GM12878 (cell line): ENCODE results near the gene TAX1BP3. TPM values are rescaled to one million over a fixed set of nuclear protein-coding genes. Genes with fewer than 3 reads are reported as not detected.

ENCODE experiments used
- ATAC-seq: fragments of 200-7000 bp; cut with Tn5 transposase; 3 replicates; pipeline ENCODE4 v1.9.1; 2020; ENCODE audit warnings: mild to moderate bottlenecking, moderate library complexity
- BruUV-seq: library from RNA; stranded (reverse); fragments of 400-500 nt; replicated peaks from 2 replicates; lab custom pipeline; 2021; lab: Mats Ljungman, UMichigan
- CTCF ChIA-PET: fragments of 300-600 bp; sonication (Branson Sonifier 250); formaldehyde crosslinking; extraction: SDS; loops from one replicate; lab custom pipeline; 2021; ENCODE audit warnings: inconsistent platforms; lab: Yijun Ruan, JAX
- POLR2A ChIA-PET: fragments of 350-600 bp; formaldehyde crosslinking; extraction: SDS; loops from one replicate; lab custom pipeline; 2021; ENCODE audit warnings: inconsistent platforms; lab: Charles Lee
- RAD21 ChIA-PET: fragments of 300-600 bp; sonication (Branson Sonifier 250); formaldehyde crosslinking; loops from one replicate; lab custom pipeline; 2023; ENCODE audit warnings: antibody characterized with exemption; ENCODE audit not compliant: unreplicated experiment; lab: Charles Lee
- SMC1A ChIA-PET: fragments of 300-600 bp; sonication (Branson Sonifier 250); formaldehyde crosslinking; loops from one replicate; lab custom pipeline; 2023; ENCODE audit not compliant: unreplicated experiment, uncharacterized antibody; lab: Charles Lee
- DNase-seq: peaks from one replicate; pipeline ENCODE4 v3.0.0-alpha.2; 2011; ENCODE audit warnings: low read depth, low spot score
- FAIRE-seq: peaks from 3 replicates; lab custom pipeline; 2011; peaks lifted over from hg19 to GRCh38; lab: Jason Lieb, UNC
- H2AFZ ChIP-seq: 2 replicates; pipeline ENCODE4 v1.6.0; 2011; ENCODE audit warnings: low read depth, low read length, control low read depth; ENCODE audit not compliant: control insufficient read depth
- H3K27ac ChIP-seq: 2 replicates; pipeline ENCODE4 v1.5.1; 2011; ENCODE audit warnings: control low read depth; ENCODE audit not compliant: control insufficient read depth, insufficient read depth
- H3K27me3 ChIP-seq, 2 experiments: replicated peaks in 1 of 2; 2 replicates each; pipeline versions ENCODE4 v1.6.0 to v1.6.1; 2011; ENCODE audit warnings: low read length in 1 of 2; ENCODE audit not compliant: control insufficient read depth in 2 of 2, insufficient read depth in 2 of 2
- H3K36me3 ChIP-seq, 2 experiments: 2 replicates each; pipeline ENCODE4 v1.5.1; 2011; ENCODE audit warnings: low read length in 1 of 2; ENCODE audit not compliant: control insufficient read depth in 2 of 2, insufficient read depth in 2 of 2
- H3K4me1 ChIP-seq: 2 replicates; pipeline ENCODE4 v1.6.1; 2011; ENCODE audit warnings: mild to moderate bottlenecking, low read length, moderate library complexity, mixed read lengths; ENCODE audit not compliant: control insufficient read depth, insufficient read depth
- H3K4me2 ChIP-seq: 2 replicates; pipeline ENCODE4 v1.6.0; 2011; ENCODE audit warnings: control low read depth; ENCODE audit not compliant: control insufficient read depth, insufficient read depth
- H3K4me3 ChIP-seq: fragments of 200-600 bp; sonication (generic); 2 replicates; pipeline ENCODE4 v1.5.1; 2016
- H3K79me2 ChIP-seq: 2 replicates; pipeline ENCODE4 v1.6.0; 2011; ENCODE audit warnings: low read length; ENCODE audit not compliant: control insufficient read depth, insufficient read depth
- H3K9ac ChIP-seq: 2 replicates; pipeline ENCODE4 v1.8.0; 2011; ENCODE audit warnings: low read length, control low read depth, mixed read lengths; ENCODE audit not compliant: control insufficient read depth, insufficient read depth
- H3K9me3 ChIP-seq: replicated peaks from 3 replicates; pipeline ENCODE4 v1.5.1; 2011; ENCODE audit warnings: mild to moderate bottlenecking, low read length; ENCODE audit not compliant: control insufficient read depth, insufficient read depth
- H4K20me1 ChIP-seq: 2 replicates; pipeline ENCODE4 v1.6.0; 2011; ENCODE audit not compliant: control insufficient read depth, insufficient read depth
- CREB1 ChIP-seq: IDR thresholded peaks from 2 replicates; pipeline ENCODE4 v1.6.1; 2012; ENCODE audit warnings: low read depth, mild to moderate bottlenecking, inconsistent platforms
- HDAC6 ChIP-seq: fragments of 200-600 bp; sonication (generic); IDR thresholded peaks from one replicate; pipeline ENCODE4 v1.8.0; 2017; ENCODE audit warnings: antibody characterized with exemption; ENCODE audit not compliant: unreplicated experiment
- HSF1 ChIP-seq: fragments of 150-350 bp; IDR thresholded peaks from 2 replicates; pipeline ENCODE4 v1.6.1; 2014; ENCODE audit warnings: mild to moderate bottlenecking, low read depth, low read length
- KLF5 ChIP-seq: fragments of 450-650 bp; IDR thresholded peaks from 2 replicates; pipeline ENCODE4 v1.6.1; 2014; ENCODE audit warnings: mild to moderate bottlenecking; ENCODE audit not compliant: partially characterized antibody
- MEF2A ChIP-seq: IDR thresholded peaks from 2 replicates; pipeline ENCODE4 v1.6.1; 2011; ENCODE audit warnings: low read depth, mild to moderate bottlenecking, low read length, moderate library complexity; ENCODE audit not compliant: insufficient read depth
- PKNOX1 ChIP-seq: fragments of 450-650 bp; IDR thresholded peaks from 2 replicates; pipeline ENCODE4 v1.6.1; 2016; ENCODE audit warnings: mild to moderate bottlenecking
- POLR2AphosphoS2 ChIP-seq: IDR thresholded peaks from 2 replicates; pipeline ENCODE4 v1.6.1; 2011; ENCODE audit warnings: low read depth, mild to moderate bottlenecking, low read length, improper control_type of control experiment, moderate library complexity
- SMAD5 ChIP-seq: IDR thresholded peaks from 2 replicates; pipeline ENCODE4 v1.6.1; 2016; ENCODE audit warnings: antibody characterized with exemption, low read depth
- SPI1 ChIP-seq: IDR thresholded peaks from 2 replicates; pipeline ENCODE4 v1.6.1; 2011; ENCODE audit warnings: low read depth, mild to moderate bottlenecking, low read length, moderate library complexity, borderline replicate concordance; ENCODE audit not compliant: insufficient read depth
- ZNF384 ChIP-seq: IDR thresholded peaks from 2 replicates; pipeline ENCODE4 v1.6.1; 2012; ENCODE audit warnings: low read depth, mild to moderate bottlenecking, low read length, improper control_type of control experiment, borderline replicate concordance
- WGBS: methylation state at CpG from one replicate; pipeline ENCODE4 v1.1.6; 2016; ENCODE audit warnings: low lambda C conversion rate; ENCODE audit not compliant: insufficient replicate concordance, insufficient coverage; ENCODE audit errors: missing lambda C conversion rate; 5-methylcytosine and 5-hydroxymethylcytosine counted together
- in situ Hi-C: fragments of 300-500 bp; cut with MboI; formaldehyde crosslinking; loops from 9 replicates; pipeline ENCODE4 v1.14.3; 2018; ENCODE audit warnings: mixed read lengths
- intact Hi-C: fragments of 100-400 bp; cut with micrococcal nuclease; formaldehyde crosslinking; loops from one replicate; pipeline ENCODE4 v1.14.2; 2022; ENCODE audit not compliant: unreplicated experiment
- polyA plus RNA-seq, 11 experiments: library from polyadenylated mRNA; depleted of rRNA in 4 of 11; unstranded in 6 of 11; stranded (reverse) in 5 of 11; fragments of >200 nt; fragmentation: Nextera tagmentation in 4 of 11; fragmentation: Illumina TruSeq in 1 of 11; extraction: Ambion mirVana in 4 of 11; extraction: Trizol in 1 of 11; gene quantifications; 1 replicate in 1 of 11; 2 replicates in 10 of 11; pipeline versions ENCODE4 v1.2.1 to v1.2.3, GENCODE V29; 2011 to 2016; ENCODE audit warnings: inconsistent platforms in 2 of 11, missing spikeins in 2 of 11, low read depth in 1 of 11
- total RNA-seq, 4 experiments: library from RNA; depleted of rRNA in 3 of 4; stranded (reverse); fragments of >200 nt in 3 of 4; fragmentation: Illumina TruSeq in 1 of 4; extraction: Trizol in 1 of 4; gene quantifications; 2 replicates each; pipeline versions ENCODE4 v1.2.1 to v1.2.3, GENCODE V29; 2013 to 2021
- TF ChIP-seq, protein P1 (sequence below): fragments of 450-650 bp; IDR thresholded peaks from 2 replicates; pipeline ENCODE4 v1.6.1; 2017; ENCODE audit warnings: borderline replicate concordance
- TF ChIP-seq, protein P2 (sequence below): IDR thresholded peaks from 2 replicates; pipeline ENCODE4 v1.6.1; 2011; ENCODE audit warnings: borderline replicate concordance, low read depth, mild to moderate bottlenecking, moderate library complexity, low read length; ENCODE audit not compliant: insufficient read depth, poor library complexity, severe bottlenecking
- TF ChIP-seq, protein P3 (sequence below): fragments of 450-650 bp; IDR thresholded peaks from 2 replicates; pipeline ENCODE4 v1.6.1; 2016; ENCODE audit warnings: mild to moderate bottlenecking
- TF ChIP-seq, protein P4 (sequence below): fragments of 450-650 bp; IDR thresholded peaks from 2 replicates; pipeline ENCODE4 v1.6.1; 2018; ENCODE audit warnings: borderline replicate concordance, mild to moderate bottlenecking; ENCODE audit not compliant: partially characterized antibody

The TAX1BP3 gene
- total and polyA plus RNA-seq, 10 of the 15 experiments (the other 5 are each of a cell fraction or from before 2014, with no cell fraction given), result 1.00 to 40.4 (median 15.4) TPM

- 93% methylated on average over 22 of the region's 22 CpGs for WGBS
- Histone ChIP-seq H3K27me3 (no peaks in the 10 kb centered on the region), H3K9me3 (no peaks in the 10 kb centered on the region), H3K4me2 (no peak overlapping the region), H3K4me1 (no peaks in the 10 kb centered on the region), H3K36me3 (no peaks in the 10 kb centered on the region), H2AFZ (no peak overlapping the region), H3K79me2 (no peaks in the 10 kb centered on the region), H3K9ac (no peak overlapping the region), H3K4me3 (no peak overlapping the region), H4K20me1 (no peaks in the 10 kb centered on the region), H3K27ac (no peak overlapping the region)
- FAIRE-seq (no peak), ATAC-seq (no peak), DNase-seq (no peak)
- intact Hi-C loops, result loop anchor here (10.0 kb wide), 1 partner anchor 105 kb away; the partner anchor contains the start of gene TRPV3
- in situ Hi-C loops, result no loop called here
- ChIA-PET CTCF (no interaction called here), RAD21 (no interaction called here), POLR2A (no interaction called here), SMC1A (no interaction called here)
- no TSS peak for BruUV-seq
- TF ChIP-seq SPI1, result no peak
- TF ChIP-seq, protein P1, sequence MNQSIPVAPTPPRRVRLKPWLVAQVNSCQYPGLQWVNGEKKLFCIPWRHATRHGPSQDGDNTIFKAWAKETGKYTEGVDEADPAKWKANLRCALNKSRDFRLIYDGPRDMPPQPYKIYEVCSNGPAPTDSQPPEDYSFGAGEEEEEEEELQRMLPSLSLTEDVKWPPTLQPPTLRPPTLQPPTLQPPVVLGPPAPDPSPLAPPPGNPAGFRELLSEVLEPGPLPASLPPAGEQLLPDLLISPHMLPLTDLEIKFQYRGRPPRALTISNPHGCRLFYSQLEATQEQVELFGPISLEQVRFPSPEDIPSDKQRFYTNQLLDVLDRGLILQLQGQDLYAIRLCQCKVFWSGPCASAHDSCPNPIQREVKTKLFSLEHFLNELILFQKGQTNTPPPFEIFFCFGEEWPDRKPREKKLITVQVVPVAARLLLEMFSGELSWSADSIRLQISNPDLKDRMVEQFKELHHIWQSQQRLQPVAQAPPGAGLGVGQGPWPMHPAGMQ, result no peak
- TF ChIP-seq ZNF384, result no peak
- no peak for TF ChIP-seq POLR2AphosphoS2
- TF ChIP-seq PKNOX1, result no peak
- no peak for TF ChIP-seq SMAD5
- TF ChIP-seq, protein P2, sequence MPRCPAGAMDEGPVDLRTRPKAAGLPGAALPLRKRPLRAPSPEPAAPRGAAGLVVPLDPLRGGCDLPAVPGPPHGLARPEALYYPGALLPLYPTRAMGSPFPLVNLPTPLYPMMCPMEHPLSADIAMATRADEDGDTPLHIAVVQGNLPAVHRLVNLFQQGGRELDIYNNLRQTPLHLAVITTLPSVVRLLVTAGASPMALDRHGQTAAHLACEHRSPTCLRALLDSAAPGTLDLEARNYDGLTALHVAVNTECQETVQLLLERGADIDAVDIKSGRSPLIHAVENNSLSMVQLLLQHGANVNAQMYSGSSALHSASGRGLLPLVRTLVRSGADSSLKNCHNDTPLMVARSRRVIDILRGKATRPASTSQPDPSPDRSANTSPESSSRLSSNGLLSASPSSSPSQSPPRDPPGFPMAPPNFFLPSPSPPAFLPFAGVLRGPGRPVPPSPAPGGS, result no peak
- no peak for TF ChIP-seq CREB1
- TF ChIP-seq HSF1, result no peak
- TF ChIP-seq HDAC6, result no peak
- TF ChIP-seq MEF2A, result no peak
- TF ChIP-seq KLF5, result no peak
- TF ChIP-seq, protein P3, sequence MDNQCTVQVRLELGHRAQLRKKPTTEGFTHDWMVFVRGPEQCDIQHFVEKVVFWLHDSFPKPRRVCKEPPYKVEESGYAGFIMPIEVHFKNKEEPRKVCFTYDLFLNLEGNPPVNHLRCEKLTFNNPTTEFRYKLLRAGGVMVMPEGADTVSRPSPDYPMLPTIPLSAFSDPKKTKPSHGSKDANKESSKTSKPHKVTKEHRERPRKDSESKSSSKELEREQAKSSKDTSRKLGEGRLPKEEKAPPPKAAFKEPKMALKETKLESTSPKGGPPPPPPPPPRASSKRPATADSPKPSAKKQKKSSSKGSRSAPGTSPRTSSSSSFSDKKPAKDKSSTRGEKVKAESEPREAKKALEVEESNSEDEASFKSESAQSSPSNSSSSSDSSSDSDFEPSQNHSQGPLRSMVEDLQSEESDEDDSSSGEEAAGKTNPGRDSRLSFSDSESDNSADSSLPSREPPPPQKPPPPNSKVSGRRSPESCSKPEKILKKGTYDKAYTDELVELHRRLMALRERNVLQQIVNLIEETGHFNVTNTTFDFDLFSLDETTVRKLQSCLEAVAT, result no peak
- TF ChIP-seq, protein P4, sequence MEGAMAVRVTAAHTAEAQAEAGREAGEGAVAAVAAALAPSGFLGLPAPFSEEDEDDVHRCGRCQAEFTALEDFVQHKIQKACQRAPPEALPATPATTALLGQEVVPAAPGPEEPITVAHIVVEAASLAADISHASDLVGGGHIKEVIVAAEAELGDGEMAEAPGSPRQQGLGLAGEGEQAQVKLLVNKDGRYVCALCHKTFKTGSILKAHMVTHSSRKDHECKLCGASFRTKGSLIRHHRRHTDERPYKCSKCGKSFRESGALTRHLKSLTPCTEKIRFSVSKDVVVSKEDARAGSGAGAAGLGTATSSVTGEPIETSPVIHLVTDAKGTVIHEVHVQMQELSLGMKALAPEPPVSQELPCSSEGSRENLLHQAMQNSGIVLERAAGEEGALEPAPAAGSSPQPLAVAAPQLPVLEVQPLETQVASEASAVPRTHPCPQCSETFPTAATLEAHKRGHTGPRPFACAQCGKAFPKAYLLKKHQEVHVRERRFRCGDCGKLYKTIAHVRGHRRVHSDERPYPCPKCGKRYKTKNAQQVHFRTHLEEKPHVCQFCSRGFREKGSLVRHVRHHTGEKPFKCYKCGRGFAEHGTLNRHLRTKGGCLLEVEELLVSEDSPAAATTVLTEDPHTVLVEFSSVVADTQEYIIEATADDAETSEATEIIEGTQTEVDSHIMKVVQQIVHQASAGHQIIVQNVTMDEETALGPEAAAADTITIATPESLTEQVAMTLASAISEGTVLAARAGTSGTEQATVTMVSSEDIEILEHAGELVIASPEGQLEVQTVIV, result no peak
Observed at GRCh38 chr17:3659541-3660111, 8.8 kb downstream of the TAX1BP3 start.
